AG10803 (cell line): ENCODE measurements around the gene TGM2.

Experiments
- DNase-seq: peaks from one replicate; pipeline ENCODE4 v3.0.0; 2010; ENCODE audit warnings: low read depth
- H3K4me3 ChIP-seq: 2 replicates; pipeline ENCODE4 v1.5.1; 2011; ENCODE audit warnings: mild to moderate bottlenecking, low read length, control low read depth
- TF ChIP-seq, protein P1 (sequence below): conservative IDR thresholded peaks from 2 replicates; pipeline ENCODE4 v1.5.1; 2011; ENCODE audit warnings: mild to moderate bottlenecking, low read length, control low read depth, inconsistent platforms

TGM2 gene

DNA sequence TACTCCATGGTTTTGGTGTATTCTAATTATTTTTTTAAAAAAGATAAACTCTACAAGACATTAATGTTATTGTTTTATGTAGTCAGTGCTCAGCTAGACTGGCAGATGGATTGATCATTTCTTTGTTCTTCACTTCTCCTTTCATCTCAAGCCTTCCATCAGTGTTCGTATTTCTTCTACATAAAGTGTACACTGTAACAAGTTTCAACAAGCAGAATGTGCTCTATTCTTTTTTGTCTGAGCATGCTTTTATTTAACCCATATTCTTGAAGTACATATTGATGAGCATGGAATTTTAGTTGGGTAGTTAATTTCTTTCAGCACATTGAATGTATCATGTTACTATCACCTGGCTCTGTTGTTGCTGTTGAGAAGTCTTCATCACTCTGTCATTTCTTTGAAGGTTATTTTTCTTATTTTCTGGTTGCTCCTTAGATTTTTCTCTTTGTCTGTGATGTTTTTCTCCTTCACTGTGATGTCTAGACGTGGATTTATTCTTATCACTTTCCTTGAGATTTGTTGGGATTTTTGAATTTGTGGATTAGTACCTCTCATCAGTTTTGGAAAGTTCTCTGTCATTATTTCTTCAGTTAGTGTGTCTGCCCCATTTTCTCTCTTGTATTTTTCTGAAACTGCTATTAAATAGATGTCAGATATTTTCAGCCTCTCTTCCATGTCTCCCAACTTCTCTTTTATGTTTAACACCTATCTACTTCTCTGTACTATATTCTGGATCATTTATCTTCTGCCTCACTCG lies 48.5 kb downstream of the TGM2 start:
- TF ChIP-seq, protein P1, sequence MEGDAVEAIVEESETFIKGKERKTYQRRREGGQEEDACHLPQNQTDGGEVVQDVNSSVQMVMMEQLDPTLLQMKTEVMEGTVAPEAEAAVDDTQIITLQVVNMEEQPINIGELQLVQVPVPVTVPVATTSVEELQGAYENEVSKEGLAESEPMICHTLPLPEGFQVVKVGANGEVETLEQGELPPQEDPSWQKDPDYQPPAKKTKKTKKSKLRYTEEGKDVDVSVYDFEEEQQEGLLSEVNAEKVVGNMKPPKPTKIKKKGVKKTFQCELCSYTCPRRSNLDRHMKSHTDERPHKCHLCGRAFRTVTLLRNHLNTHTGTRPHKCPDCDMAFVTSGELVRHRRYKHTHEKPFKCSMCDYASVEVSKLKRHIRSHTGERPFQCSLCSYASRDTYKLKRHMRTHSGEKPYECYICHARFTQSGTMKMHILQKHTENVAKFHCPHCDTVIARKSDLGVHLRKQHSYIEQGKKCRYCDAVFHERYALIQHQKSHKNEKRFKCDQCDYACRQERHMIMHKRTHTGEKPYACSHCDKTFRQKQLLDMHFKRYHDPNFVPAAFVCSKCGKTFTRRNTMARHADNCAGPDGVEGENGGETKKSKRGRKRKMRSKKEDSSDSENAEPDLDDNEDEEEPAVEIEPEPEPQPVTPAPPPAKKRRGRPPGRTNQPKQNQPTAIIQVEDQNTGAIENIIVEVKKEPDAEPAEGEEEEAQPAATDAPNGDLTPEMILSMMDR, result no peak
- H3K4me3 ChIP-seq, result no peak overlapping the region
- no peak for DNase-seq

DNA sequence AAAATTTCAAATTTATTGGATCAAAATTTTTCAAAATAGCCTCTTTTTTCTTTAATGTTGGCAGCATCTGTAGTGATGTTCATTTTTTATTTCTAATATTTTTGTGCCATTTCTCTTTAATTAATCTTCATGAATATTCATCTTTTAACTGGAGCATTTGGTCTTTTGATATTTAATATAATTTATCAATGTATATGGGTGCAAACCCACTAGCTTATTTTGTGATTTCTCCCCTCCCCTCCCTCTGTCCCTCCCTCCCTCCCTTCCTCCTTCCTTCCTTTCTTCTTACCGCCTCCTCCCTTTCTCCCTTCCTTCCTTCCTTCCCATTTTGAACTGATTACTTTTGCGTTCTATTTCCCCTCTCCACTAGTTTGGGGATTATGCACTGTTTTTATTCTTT lies 49.2 kb downstream of the TGM2 start:
- DNase-seq, result no peak
- H3K4me3 ChIP-seq, result no peak overlapping the region
- TF ChIP-seq, protein P1, result no peak

DNA sequence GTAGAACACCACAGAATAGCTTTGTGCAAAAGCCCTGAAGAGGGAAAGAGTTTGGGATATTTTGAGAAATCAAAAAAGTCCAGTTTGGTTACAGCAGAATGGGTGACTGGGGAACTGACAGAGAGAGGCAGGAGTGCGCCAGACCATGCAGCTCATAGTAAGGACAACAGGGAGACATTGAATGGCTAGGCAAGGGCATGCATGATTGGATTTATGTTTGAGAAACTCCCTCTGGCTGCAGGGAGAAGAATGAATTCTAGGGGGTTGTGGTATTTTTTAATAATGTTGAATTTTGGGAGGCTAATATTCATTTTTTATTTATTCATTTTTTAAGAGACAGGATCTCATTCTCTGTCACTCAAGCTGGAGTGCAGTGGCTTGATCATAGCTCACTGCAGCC lies 49.9 kb downstream of the TGM2 start:
- no peak overlapping the region for H3K4me3 ChIP-seq
- TF ChIP-seq, protein P1, result no peak; the same call in 1 of the 2 replicates
- no peak for DNase-seq

DNA sequence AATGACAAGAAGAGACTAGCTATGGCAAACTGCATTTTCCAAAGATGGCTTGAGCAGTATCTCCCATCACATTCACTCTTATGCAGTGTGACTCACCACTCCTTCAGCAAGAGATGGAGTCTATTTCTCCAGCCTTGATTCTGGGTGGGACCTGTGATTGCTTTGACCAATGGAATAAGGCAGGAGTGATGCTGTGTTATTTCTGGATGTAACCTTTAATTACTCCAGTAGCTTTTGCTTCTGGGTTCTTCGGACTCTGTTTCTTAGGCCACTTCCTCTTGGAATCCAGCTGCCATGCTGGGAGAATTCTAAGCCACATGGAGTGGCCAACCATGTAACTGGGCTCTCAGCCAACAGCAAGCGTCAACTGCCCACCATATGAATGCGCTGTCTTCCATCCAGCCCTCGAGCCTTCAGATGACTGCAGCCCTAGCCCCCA lies 50.7 kb downstream of the TGM2 start:
- TF ChIP-seq, protein P1, result no peak
- no peak overlapping the region for H3K4me3 ChIP-seq
- peak; percentile 30 for DNase-seq

DNA sequence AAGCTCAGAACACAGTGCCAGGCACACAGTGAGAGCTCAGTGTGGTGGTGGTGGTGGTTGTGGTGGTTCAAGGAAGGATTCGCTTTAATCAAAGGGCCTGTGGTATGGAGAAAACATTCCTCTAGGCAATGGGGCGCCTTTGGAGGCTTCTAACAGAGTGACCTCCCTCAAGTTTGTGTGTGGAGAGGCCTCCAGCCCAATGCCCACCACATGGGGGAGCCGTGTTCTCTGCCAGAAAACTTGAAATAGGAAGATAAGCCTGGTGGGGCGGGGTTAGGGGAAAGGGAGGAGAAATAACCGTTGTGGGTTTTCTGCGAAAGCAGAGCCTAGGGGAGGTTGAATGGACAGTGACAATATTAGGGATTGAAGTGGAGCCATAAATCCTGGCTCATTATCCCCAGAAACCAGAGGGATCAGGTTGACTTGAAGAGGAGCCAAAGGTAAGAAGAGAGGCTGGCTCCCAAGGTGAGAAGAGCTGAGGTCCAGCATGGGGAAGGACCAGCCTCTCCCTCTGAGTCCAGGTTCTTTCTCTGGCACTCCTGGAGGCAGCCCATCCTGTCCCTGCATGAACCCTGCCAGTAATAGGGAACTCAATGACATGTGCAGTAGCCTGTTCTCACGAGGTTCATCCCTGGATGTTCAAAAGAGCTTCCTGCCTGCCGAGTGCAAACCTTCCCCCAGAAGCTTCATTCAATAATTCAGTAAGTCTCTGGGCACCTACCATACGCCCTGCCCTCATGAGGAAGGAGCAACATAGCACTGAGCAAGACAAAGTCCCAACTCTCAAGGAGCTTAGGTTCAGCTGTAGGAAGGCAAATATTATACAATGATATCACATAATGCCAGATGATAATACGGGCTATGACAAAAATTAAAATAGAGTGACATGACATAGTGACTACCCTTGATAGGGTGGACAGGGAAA lies 51.4 kb downstream of the TGM2 start:
- TF ChIP-seq, protein P1, result no peak
- no peak for DNase-seq
- no peak overlapping the region for H3K4me3 ChIP-seq

DNA sequence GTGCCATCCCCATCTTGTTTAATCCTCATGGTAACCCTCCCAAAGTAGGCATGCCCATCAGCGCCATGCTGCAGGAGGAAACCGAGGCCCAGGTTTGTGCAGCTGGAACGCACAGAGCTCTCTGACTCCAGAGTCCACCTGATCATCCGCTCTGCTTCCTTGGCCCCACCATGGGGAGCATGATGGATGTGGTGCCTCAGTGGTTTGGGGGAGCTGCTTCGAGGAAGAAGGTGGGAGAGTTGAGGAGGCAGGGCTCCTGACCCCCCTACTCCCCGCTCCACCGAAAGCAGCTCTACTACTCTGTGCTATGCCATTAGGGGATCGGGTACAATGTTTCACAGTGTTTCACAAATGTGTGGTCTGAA lies 52.2 kb downstream of the TGM2 start:
- TF ChIP-seq, protein P1, result no peak
- DNase-seq, result no peak
- H3K4me3 ChIP-seq, result no peak overlapping the region
